Dermis microvascular lymphatic vessel endothelial cell (primary cell): Measurements from ENCODE around the gene RPN2. TPM values are rescaled to one million over a fixed set of nuclear protein-coding genes. Genes with fewer than 3 reads are reported as not detected.
A peak's percentile ranks its signal among the peaks of the same experiment; 100 is the strongest.
"Not testable (repeated sequence)": the region's sequence is repeated elsewhere in the genome, so short reads cannot be mapped to it uniquely, and the experiment has no call there.

Experiments
- DNase-seq, 2 donors: peaks; one replicate each; pipeline versions ENCODE4 v3.0.0 to v3.0.0-alpha.2; 2010; ENCODE audit warnings: low read depth in 2 of 2
- total RNA-seq: library from RNA; depleted of rRNA; stranded (reverse); fragments of >200 nt; gene quantifications from 2 replicates; pipeline ENCODE4 v1.2.1, GENCODE V29; 2014

Gene RPN2
- 189 and 297 TPM in 2 replicates for total RNA-seq

DNA sequence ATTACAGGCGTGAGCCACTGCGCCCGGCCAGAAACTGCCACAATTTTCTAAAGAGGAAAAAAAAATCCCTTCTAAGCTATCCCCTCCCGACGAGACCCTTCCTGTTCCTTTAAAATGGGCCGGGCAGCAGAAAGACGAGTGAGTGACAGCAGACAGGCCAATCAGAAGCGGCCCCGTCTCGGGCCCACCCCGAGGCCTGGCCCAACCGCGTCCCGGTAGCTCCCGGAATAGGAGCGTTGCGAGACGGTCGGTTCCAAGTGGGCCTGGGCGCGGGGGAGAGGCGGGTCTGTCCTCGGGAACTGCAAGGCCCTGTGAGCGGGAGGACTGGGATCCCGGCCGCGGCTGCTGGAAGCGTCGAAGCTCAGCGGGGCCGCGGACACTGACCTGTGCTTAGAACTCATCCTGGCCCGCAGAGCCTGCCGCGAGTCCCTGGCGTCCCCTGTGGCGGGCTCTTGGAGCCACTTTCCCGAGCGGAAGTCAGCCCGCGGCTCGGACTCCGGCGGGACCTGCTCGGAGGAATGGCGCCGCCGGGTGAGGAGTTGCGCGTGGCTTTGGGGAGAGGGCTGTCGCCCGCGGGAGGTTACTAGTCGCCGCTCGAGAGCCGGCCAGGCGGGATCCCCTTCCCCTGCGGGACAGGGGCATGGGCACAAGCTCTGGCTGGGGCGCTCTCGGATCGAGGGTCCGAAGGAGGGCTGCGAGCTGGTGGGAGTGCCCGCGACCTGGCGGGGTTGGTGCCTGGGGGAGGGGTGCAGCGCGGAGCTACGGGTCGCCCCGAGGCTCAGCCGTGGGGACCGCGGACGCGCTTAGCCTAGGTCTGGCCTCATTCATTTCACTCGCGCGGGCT, at the start of gene RPN2, which contains the start of gene MROH8:
Gene RPN2 (plus strand): TSS at position 492 of the 844 bp plus-strand sequence. CDS start 27 bp downstream, at position 519.
Gene MROH8 (minus strand): TSS at position 710 of the 844 bp plus-strand sequence.
- DNase-seq: peak; percentile 94 to 99

DNA sequence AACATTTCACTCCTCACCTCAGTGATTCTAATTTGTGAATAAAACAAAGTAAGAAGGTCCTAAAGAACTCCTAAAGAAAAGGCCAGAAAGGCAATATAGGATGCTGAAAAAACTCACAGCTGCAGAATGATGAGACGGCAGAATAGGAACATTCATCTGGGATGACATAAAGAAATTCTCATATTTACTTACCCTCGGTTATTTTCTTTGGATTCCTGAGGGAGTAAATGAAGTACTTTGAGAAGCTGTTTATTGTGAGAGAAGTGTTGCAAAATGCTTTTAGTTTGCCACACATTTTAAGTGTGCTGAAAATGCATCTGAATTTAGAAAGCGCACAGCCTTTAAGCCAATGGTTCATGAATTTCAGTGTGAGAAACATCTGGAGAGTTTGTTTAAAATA, 47.6 kb upstream of the RPN2 start:
- DNase-seq: no peak

DNA sequence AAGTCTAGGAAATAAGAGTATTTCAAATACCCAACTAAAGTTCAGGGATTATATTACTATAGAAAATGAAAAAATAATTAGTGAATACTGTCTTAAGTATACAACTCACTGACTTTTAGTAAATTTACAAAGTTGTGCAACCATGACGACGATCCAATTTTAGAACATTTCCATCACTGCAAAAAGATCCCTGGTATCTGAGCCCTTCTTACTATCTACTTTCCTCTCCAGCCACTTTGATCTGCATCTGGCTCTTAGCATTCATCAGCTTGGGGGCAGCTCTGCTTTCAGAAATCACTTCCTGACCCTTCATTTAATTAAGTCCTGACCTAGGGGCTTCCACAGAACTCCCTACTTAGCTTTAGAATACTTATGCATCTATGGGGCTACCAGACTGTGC, 45.2 kb upstream of the RPN2 start:
- DNase-seq: no peak

DNA sequence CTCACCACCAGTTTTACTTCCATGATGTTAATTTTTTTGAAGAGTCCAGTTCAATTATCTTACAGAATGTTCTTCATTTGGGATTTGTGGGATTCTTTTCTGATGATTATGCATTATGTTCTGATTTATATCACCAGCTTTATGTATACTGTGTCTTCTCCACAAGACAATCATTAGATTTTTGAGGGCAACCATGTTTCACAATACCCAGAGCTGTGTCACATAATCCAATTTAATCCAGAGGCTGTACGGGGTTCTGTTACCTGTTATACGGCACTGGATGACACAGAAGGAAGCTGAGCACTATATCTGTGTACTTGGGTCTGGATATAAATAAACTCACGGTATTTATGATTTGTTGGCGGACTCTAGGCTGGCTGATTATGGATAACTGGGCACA, 41.6 kb upstream of the RPN2 start:
- DNase-seq: no peak

DNA sequence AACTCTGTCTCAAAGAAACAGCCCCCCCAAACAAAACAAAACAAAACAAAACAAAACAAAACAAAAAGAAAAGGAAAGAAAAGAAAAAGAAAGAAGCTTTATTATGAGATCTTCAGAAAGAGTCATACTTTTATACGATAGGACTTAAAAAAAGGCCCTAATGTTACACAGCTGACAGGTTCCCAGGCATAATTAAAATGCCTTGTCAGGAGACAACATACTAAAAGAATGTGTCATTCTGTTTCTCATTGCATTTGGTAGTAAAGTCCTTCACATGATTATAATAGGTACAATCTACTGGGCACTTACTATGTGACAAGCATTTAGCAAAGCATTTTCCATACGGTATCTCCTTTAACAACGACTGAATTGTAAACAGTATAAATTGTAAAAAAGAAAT, 36.4 kb upstream of the RPN2 start:
- no peak for DNase-seq

DNA sequence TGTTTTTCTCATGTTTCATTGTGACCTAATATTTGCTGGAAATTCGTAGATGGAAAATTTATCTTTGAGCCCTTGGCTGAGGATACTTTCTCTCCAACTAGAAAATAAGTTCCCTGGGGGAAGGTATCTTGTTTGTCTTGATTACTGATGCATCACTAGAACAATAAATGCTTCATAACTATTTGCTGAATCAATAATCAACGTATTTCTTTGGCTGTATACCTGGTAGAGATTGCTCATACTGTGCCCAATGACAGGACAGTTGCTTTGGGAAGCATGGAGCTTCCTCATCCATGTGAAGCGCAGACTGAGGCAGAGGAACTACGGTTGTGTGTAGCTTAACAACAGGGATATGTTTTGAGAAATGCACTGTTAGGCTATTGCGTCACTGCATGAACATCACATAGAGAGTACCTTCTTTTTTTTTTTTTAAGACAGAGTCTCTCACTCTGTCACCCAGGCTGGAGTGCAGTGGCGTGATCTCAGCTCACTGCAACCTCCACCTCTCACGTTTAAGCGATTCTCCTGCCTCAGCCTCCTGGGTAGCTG, 34.2 kb upstream of the RPN2 start:
- DNase-seq: no peak

DNA sequence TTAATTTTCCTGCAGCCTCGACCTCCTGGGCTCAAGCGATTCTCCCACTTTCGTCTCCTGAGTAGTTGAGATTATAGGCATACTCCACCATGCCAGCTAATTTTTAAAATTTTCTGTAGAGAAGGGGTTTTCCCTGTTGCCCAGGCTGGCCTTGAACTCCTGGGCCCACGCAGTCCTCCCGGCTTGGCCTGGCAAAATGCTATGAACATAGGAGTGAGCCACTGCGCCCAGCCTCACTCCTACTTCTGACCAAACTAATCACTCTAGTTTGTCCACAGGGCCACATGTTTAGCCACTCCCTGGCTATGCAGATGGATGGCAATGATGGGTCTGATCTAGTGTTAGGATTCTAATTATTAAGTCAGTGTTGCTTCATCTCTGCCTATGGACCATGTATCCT, 31.9 kb upstream of the RPN2 start:
- no peak for DNase-seq

DNA sequence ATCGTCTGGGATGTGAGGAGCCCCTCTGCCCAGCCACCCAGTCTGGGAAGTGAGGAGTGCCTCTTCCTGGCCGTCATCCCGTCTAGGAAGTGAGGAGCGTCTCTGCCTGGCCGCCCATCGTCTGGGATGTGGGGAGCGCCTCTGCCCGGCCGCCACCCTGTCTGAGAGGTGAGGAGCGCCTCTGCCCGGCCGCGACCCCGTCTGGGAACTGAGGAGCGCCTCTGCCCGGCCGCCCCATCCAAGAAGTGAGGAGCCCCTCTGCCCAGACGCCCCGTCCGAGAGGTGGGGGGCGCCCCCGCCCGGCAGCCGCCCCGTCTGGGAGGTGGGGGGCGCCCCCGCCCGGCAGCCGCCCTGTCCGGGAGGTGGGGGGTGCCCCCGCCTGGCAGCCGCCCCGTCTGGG, 28.3 kb upstream of the RPN2 start:
- DNase-seq: not testable (repeated sequence)

DNA sequence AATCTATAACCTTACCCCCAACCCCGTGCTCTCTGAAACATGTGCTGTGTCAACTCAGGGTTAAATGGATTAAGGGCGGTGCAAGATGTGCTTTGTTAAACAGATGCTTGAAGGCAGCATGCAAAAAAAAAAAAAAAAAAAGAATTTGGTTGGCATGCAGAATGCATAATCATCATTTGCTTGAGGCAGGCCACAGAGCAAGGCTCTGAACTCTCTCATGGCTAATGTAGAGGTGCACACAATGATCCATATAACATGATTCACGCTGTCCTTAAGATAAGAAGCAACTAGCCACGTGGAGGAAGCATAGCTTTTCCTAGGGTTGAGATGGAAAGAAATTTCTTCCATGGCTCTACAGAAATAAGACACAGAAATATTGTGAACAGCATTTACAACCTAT, 27.6 kb upstream of the RPN2 start:
- DNase-seq: no peak

DNA sequence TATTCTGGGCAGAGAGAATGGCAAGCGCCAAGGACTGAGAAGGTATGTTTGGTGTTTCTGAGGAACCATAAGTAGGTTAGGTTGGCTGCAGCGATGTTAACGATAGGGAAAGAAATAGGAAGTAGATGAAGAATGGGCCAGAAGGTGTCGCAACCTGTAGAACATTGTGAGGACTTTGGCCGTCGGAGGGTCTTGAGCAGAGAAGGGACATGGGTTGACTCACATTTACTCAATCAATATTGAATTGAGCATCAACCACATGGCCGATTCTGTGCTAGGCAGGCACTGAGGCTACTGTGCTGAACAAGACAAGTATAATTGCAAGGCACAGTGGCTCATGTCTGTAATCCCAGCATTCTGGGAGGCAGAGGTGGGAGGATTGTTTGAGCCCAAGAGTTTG, 26.8 kb upstream of the RPN2 start:
- DNase-seq: no peak

DNA sequence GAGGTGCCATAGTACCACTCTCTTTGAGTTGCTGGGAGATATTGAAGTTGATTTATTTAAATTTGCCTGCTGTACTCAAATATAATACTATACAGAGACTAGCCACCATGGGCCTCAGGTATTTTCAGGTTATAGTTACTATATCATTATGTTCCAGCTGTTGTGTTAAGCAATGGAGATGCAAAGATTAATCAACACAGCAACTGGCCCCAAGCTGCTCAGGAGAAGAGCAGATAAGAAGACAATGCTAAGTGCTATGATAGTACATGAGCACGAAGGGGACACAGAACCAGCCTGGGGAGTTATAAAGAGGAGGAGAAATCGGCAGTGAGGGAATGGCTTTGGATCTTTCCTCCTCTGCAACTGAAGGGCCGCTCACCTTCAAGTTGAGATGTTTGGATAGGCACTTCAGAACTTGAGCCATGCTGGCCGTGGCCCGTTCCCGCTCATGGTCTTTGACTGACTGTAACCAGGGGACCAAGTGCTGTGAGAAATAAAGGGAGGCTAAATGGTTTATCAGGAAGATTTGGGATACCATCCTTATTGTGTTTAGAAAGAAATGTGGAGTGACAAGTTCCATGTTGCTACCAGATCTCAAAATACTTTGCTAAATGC, 24.3 kb upstream of the RPN2 start:
- no peak for DNase-seq

DNA sequence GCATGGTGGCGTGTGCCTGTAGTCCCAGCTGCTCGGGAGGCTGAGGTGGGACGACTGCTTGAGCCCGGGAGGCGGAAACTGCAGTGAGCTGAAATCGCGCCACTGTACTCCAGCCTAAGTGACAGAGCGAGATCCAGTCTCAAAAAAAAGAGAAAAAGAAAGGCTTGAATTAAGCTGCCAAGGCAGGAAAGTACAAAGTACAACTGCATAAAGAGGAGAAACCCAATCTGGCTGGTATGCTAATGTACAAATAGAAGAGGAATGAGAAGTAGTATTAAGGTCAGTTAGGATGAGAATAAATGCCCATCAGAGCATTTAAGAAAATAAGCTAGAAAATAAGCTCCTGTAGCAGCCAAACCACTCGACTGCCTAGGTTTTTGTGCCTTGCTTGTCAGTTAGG, 23.1 kb upstream of the RPN2 start:
- DNase-seq: no peak

DNA sequence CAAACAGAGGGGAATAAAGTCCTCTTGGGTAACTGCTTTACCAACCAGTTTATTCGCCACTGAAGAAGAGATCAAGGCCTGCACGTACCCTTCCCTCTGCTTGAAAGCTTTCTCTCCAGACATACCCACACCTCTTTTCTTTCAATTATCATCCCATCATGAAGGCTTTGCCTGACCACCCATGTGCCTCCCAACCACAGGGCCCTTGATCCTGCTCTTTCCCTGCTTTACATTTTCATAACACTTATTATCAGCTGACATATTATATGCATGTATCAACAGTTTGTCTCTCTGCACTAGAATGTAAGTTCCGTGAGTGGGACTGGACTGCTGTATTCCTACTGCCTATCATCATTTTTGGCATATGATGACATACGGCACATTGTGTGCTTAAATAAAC, 20.9 kb upstream of the RPN2 start:
- DNase-seq: no peak

DNA sequence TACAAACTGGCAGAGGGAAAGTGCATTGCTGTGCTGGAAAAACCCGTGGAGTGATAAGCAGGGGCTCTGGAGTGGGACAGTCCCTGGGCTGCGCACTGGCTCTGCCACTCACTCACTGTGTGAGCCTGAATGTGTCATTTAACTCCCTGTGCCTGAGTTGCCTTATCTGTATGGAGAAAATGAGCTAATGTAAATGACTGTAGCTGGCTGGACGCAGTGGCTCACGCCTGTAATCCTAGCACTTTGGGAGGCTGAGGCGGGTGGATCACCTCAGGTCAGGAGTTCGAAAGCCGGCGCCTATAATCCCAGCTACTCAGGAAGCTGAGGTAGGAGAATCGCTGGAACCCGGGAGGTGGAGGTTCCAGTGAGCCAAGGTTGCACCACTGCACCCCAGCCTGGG, 18.4 kb upstream of the RPN2 start:
- no peak for DNase-seq

DNA sequence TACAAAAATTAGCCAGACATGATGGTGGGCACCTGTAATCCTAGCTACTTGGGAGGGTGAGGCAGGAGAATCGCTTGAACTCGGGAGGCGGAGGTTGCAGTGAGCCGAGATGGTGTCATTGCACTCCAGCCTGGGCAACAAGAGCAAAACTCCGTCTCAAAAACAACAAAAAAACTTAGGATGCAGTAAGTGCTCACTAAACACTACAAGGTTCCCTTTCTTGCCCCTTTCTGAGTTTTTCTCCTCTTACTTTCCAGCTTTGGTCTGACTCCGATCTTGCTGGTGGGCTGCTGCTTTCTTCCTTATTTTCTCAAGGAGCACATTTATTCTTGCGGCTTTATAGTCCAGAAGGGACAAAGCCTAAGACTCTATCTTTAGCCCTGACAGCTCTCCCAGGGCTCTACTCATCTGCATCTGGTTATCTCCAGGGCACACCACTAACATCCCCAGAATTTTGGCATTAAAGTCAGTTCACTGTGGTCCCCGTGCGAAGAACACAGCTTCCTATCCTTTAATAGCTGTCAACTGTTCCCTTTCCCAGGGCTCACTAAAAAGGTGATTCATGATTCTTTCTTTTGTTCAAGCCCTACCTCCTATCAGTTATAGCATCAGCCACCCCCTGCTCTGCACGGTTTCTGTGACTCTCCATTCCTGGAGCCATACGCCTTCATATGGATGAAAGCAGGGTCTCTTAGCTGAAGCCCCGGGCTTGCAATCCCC, 17.1 kb upstream of the RPN2 start:
- DNase-seq: no peak

DNA sequence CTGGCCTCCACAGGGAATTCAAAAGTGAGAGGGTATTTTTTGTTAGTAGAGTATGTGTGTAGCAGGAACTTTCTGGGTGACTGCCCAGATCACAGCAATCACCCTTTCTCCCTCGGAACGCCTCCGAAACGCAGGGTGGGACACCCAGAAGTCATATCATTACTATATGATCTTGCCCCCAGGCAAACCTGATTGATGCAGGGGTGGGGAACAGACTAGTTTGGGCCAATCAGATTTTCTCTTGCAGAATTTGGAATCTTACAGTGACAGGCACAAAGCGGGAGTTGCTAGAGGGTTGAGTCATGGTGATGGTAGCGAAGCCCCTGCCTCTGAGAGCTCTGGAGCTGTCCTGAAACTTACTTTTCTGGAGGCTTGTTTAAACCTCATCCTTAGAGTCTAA, 16.5 kb upstream of the RPN2 start:
- no peak for DNase-seq

DNA sequence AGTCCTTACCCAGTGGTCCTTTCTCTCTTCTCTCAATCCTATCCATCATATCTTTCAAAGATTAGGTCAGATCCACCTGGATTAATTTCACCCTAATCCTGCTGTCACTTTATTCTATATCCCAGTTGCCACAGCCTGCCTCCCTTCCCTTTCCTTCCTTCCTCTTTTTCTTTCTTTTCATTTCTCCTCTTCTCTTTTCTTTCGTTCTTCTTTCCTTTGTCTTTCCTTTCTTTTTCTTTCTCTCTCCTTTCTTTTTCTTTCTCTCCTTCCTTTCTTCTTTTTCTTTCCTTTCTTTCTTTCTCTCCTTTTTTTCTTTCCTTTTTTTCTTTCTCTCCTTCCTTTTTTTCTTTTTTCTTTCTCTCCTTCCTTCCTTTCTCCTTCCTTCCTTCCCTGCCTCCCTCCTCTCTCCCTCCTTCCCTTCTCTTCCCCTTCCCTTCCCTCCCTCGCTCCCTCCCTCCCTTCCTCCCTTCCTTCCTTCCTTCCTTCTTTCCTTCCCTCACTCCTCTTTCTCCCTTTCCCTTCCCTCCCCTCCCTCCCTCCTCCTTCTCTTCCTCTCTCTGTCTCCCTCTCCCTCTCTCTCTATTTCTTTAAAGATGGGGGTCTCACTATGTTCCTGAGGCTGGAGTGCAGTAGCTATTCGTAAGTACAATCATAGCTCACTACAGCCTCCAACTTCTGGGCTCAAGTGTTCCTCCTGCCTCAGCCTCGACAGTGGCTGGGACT, 15.1 kb upstream of the RPN2 start:
- no peak for DNase-seq

DNA sequence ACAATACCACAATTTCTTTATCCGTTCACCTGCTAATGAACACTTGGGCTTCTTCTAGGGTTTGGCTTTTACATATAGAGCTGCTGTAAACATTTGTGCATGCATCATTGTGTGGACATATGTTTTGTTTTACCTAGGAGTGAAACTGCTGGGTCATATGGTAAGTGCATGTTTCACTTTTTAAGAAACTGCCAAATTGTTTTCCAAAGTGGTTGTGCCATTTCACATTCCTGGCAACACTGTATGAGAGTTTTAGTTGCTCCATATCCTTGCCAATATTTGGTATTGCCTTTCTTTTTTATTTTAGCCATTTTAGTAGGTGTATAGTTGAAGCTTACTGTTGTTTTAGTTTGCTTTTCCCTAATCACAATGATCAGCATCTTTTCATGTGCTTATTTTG, 14.1 kb upstream of the RPN2 start:
- no peak for DNase-seq

DNA sequence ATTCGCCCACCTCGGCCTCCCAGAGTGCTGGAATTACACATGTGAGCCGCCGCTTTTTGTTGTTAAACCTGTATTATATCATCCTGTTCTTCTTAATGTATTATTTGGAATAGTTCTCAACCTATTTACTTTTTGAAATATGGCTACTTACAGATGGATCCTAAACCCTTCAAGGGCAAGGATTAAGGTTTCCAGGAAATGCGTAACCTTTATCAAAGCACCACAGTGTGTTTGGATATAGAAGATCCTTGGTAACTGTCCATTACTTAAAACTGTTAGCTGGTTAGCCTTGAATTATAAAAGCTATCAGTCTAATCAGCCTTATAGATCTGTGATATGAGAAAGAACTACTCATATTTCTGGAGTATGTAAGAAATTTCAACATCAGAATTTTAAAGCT, 12.3 kb upstream of the RPN2 start:
- no peak for DNase-seq

DNA sequence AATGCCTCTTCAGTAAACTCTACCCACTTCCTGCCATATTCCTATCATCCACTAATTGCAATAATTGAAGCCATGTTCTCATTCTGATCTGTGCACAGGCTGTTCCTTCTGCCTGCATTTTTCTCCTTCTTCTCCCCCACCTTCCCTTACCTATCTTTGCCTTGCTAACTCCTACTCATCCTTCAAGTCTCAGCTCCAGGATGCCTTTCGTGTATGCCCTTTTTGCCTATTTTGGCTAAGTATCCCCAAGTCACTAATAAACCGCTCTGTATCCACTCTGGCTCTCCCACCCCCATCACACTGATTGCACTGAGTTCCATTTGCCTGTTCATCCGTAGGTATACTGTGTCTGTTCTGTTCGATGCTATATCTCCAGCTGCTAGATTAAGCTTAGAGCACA, 6.3 kb upstream of the RPN2 start:
- no peak for DNase-seq

DNA sequence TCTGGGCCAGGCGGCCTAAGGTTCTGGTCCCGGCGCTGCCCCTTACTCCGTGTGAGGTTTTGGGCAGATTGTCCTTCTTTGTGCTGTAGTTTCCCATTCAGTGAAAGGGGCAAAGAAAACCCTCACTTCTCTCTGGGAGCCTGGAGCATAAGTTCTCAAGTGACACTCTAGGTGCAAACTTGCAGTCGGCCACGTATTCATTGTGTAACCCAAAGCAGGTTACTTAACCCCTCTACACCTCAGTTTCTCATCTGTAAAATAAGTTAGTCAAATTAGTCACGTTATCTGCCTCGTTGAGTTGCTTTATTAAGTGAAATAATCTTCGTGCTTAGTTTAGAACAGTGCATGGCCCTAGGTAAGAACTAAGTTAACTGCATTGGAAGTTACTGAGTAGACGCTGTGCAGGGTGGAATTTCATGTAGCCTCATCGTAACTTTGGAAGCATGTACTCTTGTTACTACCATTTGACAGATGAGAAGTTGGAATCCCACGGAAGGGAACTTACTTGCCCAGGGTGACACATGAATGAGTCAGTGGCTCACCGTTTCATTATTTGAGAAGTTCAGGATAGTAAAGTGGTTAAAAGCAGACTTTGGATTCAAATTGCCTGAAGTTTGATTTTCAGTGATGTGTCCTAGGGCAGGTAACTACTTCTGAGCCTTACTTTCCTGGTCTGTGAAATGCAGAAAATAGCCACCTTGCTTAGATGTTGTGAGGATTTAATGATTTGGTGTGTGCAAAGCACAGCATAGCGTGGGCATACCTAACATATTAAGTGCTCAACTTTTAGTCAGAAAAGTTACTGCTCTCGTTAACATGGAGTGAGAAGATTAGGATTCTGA, 774 bp downstream of the RPN2 start:
- DNase-seq: peak in 1 of 2 donors; percentile 50
